NCI-H128 (cell line): ENCODE data around the gene POGLUT2.

Source experiments
- DNase-seq: peaks from one replicate; lab custom pipeline; 2025; ENCODE audit not compliant: unreplicated experiment; lab: John Stamatoyannopoulos, UW

POGLUT2 gene

GRCh38 chr13:102769679-102770078, 29.1 kb downstream of the POGLUT2 start:
- DNase-seq, result no peak

GRCh38 chr13:102768909-102769308, 29.9 kb downstream of the POGLUT2 start:
- DNase-seq, result no peak

DNA sequence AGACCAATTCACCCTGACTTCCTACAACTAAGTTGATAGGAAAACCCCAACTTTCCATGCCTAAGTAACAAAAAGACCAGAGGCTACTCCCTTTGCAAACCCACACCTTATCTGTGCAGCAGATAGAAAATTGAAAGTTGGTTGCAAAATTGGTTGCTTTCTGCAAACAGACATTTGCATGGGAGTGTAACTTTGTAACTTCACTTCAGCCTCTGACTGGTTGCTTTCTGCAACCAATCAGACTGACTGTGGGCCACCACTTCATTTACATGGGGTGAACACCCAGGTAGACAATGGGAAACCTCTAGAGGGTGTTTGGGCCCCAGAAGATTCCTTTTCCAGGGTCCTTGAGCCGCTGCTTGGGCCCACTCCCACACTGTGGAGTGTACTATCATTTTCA, 35.0 kb downstream of the POGLUT2 start:
- no peak for DNase-seq

- DNase-seq, result no peak
Observed at GRCh38 chr13:102761071-102761470, 37.7 kb downstream of the POGLUT2 start.

- no peak for DNase-seq
Observed at GRCh38 chr13:102758842-102759241, 39.9 kb downstream of the POGLUT2 start.

DNA sequence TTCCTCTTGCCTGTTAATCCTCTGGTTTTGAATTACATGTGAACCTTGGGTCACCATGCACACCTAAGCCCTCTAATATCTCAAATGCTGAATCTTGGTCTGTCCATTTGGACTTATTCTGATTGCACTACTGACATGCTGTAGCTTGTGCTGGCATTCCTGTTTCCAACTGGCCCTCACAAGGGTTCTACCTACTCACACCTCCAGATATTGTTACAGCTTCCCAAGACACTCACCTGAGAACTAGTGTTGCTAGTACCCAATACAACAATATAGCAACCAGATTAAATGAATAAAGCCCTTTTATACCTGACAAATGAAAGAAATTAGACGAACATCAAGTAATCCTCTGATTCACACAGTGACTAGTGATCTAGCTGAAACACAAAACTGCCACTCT, 41.8 kb downstream of the POGLUT2 start:
- DNase-seq, result no peak

DNA sequence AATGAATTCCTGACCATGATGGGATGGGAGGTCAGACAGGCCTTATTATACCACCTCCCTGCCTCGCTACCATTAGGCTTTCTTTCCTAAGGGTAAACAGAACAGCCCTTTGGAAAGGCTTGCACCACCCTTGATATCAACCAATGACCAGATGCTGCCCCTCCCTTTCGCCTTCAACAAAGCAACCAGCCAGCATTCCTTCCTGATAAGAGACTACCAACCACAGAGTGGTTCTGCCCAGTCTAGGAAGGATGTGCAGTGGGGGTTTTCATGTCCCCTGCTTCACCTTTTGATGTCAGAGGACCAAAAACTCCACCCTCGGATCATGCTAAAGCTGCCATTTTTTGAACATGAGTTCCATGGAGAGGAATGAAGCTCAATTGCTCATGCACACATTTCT, 46.9 kb downstream of the POGLUT2 start:
- no peak for DNase-seq

DNA sequence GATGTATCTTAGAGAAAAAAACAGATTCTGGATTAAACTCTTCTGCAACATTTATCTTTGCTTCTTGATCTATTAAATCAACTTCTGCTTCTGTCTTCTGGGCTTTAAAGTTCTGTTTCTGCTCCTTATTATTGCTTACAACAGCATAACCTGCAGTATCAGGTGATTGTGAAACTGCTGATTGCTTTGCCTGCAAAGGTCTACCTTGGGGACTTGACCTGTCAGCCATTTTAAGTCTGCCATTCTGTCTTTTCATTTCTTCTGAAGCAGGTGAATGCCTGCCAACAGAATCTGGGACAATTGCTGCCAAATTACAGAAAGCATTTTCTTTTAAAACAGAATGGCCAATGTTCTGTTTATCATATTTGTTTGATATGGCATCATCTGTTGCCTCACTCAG, 56.3 kb downstream of the POGLUT2 start:
- DNase-seq, result no peak

GRCh38 chr13:102742101-102742500, 56.7 kb downstream of the POGLUT2 start:
- DNase-seq, result no peak
